Gastroesophageal sphincter (tissue), 3 donors: ENCODE data around the gene ZDHHC11.

Source experiments
- CTCF ChIP-seq, 4 experiments: fragments of 200-600 bp in 2 of 4; fragments of 450-650 bp in 2 of 4; sonication (generic) in 1 of 4; IDR thresholded peaks; one replicate each; pipeline ENCODE4 v1.5.1; 2017 to 2019; ENCODE audit warnings: antibody characterized with exemption in 4 of 4, mild to moderate bottlenecking in 2 of 4, moderate library complexity in 2 of 4
- EP300 ChIP-seq: sonication (generic); formaldehyde crosslinking; IDR thresholded peaks from one replicate; pipeline ENCODE4 v1.6.1; 2017; ENCODE audit warnings: antibody characterized with exemption, mild to moderate bottlenecking
- POLR2A ChIP-seq, 2 donors: fragments of 450-650 bp; IDR thresholded peaks; one replicate each; pipeline ENCODE4 v1.6.1; 2017; ENCODE audit warnings: antibody characterized with exemption in 2 of 2, mild to moderate bottlenecking in 2 of 2, moderate library complexity in 1 of 2
- POLR2AphosphoS5 ChIP-seq: sonication (generic); formaldehyde crosslinking; IDR thresholded peaks from one replicate; pipeline ENCODE4 v1.6.1; 2017; ENCODE audit warnings: antibody characterized with exemption

GRCh38 chr5:851076-851475, 290 bp upstream of the ZDHHC11 start:
- no peak for TF ChIP-seq POLR2AphosphoS5
- no peak for TF ChIP-seq CTCF (IDR thresholded peaks at IDR 0.05)
- TF ChIP-seq POLR2A (IDR thresholded peaks at IDR 0.05): no peak
- no peak for TF ChIP-seq EP300
